Mammary epithelial cell (primary cell): Measurements from ENCODE around the gene UBC.

Source experiments
- CTCF ChIP-seq, 2 donors: IDR thresholded peaks in 1 of 2; conservative IDR thresholded peaks in 1 of 2; 2 replicates each; pipeline ENCODE4 v1.5.1; 2011 to 2012; ENCODE audit warnings: inconsistent platforms in 2 of 2, low read length in 2 of 2, mild to moderate bottlenecking in 2 of 2, control low read depth in 1 of 2, low read depth in 1 of 2; ENCODE audit not compliant: insufficient read depth in 1 of 2; ENCODE audit errors: extremely low read depth in 1 of 2
- EZH2 ChIP-seq: IDR thresholded peaks from 2 replicates; pipeline ENCODE4 v1.6.1; 2012; ENCODE audit warnings: low read length, inconsistent platforms, borderline replicate concordance

GRCh38 chr12:124939421-124940142, 25.1 kb upstream of the UBC start:
- TF ChIP-seq CTCF (conservative IDR thresholded peaks at IDR 0.05 in 1 of 2, IDR thresholded peaks at IDR 0.05 in 1 of 2; ENCODE audit: extremely low read depth in 1 of 2, insufficient read depth in 1 of 2, low read depth in 1 of 2, low read length in 2 of 2): no peak
- no peak for TF ChIP-seq EZH2
